Measurements from ENCODE around the gene CCNL2. TPM values are rescaled to one million over a fixed set of nuclear protein-coding genes. Genes with fewer than 3 reads are reported as not detected.
A peak's percentile ranks its signal among the peaks of the same experiment; 100 is the strongest.
"Not testable (repeated sequence)": the region's sequence is repeated elsewhere in the genome, so short reads cannot be mapped to it uniquely, and the experiment has no call there.

Gene CCNL2
- total and polyA plus RNA-seq, 8 donors = 33.4 to 739 (median 277) TPM

DNA sequence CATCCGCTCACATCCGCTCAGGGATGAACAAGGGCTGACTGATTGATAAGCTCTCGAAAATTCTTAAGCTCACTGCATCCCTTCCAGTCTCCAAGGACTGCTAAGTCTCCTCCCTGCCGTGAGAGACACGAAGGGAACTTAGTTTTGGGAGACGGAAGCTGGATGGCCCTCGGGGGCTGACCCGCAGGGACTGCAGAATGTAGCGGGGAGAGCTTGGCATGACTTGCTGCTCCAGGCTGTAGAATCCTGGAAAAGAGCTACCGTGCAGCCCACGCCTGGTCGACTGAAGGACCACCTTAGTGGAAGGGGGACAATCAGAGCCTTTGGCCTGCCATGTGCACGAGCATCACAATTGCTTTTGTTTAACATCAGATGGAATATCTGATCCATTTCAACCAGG lies 16.6 kb upstream of the CCNL2 start:
- 81 to 85% (median 83%) methylated on average over 13 of the region's 13 CpGs for WGBS, 5 donors

DNA sequence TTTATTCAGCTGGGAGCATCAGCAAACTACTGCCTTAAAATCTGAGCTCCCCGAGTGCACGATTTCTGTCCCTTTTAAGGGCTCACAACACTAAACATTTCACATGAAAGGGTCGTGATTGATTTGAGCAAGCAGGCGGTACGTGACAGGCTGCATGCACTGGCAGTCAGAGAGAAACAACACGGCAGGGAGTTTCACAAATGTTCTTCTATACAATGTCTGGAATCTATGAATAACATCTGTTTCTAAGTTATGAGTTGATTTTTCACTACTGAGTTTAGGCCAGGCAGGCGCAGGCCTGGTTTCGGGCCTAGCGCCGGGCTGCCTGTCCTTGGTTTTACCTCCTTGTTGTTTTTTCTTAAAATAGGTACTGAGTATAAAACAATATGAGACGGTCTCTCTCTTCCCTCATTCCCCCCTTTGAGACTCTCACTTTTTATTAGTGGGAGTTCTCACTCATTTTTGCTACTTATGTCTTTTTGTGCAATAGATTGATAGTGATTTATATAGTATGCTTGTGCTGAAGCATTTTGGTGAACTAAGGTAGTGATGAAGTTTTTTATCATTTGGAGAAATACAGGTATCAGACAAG lies 13.3 kb upstream of the CCNL2 start:
- peaks cover 13 to 23% (median 19%) of the 10 kb centered on the region in 4 donors for H3K4me1 ChIP-seq
- H3K4me3 ChIP-seq; H3K27ac ChIP-seq; H3K27me3 ChIP-seq; intact Hi-C loops (cut with DNase I; ENCODE audit: low total_unique reads); H3K36me3 ChIP-seq; H3K9me3 ChIP-seq; DNase-seq: not testable (repeated sequence)
- 91 to 96% (median 94%) methylated on average over 11 of the region's 11 CpGs for WGBS, 5 donors

More for the DNA sequence above, 16.6 kb upstream of the CCNL2 start:
- H3K4me1 ChIP-seq = peaks cover 14 to 28% (median 23%) of the 10 kb centered on the region in 4 donors
- peaks cover 0 to 5% (median 0%) of the 10 kb centered on the region in 3 donors for H3K27me3 ChIP-seq
- peaks cover 0 to 6% (median 3%) of the 10 kb centered on the region in 4 donors for H3K9me3 ChIP-seq
- DNase-seq = no peak
- TF ChIP-seq POLR2AphosphoS5 (IDR thresholded peaks at IDR 0.05) (no peak), POLR2A (IDR thresholded peaks at IDR 0.05) (no peak), EP300 (IDR thresholded peaks at IDR 0.05) (no peak)
- TF ChIP-seq, protein P1, sequence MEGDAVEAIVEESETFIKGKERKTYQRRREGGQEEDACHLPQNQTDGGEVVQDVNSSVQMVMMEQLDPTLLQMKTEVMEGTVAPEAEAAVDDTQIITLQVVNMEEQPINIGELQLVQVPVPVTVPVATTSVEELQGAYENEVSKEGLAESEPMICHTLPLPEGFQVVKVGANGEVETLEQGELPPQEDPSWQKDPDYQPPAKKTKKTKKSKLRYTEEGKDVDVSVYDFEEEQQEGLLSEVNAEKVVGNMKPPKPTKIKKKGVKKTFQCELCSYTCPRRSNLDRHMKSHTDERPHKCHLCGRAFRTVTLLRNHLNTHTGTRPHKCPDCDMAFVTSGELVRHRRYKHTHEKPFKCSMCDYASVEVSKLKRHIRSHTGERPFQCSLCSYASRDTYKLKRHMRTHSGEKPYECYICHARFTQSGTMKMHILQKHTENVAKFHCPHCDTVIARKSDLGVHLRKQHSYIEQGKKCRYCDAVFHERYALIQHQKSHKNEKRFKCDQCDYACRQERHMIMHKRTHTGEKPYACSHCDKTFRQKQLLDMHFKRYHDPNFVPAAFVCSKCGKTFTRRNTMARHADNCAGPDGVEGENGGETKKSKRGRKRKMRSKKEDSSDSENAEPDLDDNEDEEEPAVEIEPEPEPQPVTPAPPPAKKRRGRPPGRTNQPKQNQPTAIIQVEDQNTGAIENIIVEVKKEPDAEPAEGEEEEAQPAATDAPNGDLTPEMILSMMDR (IDR thresholded peaks at IDR 0.05) = no peak
- H3K27ac ChIP-seq = no peak overlapping the region
- no peak overlapping the region for H3K4me3 ChIP-seq
- no peaks in the 10 kb centered on the region for H3K36me3 ChIP-seq
- intact Hi-C loops (cut with DNase I; ENCODE audit: low total_unique reads) = no loop called here

DNA sequence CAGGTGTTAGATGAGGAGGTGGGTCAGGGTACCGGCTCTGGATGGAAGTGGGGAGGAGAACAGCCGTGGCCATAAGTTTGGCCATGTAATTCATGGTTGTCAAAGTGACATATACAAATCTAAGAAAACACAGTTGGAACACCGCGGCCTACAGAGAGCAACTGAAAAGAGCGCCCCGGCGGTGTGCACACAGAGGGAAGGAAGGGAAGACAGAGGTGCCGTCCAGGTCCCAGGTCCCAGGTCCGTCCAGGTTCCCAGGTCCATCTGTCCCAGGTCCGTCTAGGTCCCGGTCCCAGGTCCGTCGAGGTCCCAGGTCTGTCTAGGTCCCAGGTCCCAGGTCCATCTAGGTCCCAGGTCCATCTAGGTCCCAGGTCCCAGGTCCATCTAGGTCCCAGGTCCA lies 12.5 kb upstream of the CCNL2 start:
- H3K4me1 ChIP-seq = peaks cover 13 to 24% (median 20%) of the 10 kb centered on the region in 4 donors
- intact Hi-C loops (cut with DNase I; ENCODE audit: low total_unique reads) = no loop called here
- peaks cover 0 to 6% (median 3%) of the 10 kb centered on the region in 4 donors for H3K9me3 ChIP-seq
- H3K27ac ChIP-seq = no peak overlapping the region
- 89 to 96% (median 95%) methylated on average over 13 of the region's 13 CpGs for WGBS, 5 donors
- no peak overlapping the region for H3K4me3 ChIP-seq
- no peaks in the 10 kb centered on the region for H3K36me3 ChIP-seq
- TF ChIP-seq POLR2A (IDR thresholded peaks at IDR 0.05) (no peak), POLR2AphosphoS5 (IDR thresholded peaks at IDR 0.05) (no peak), EP300 (IDR thresholded peaks at IDR 0.05) (no peak)
- TF ChIP-seq, protein P1 (IDR thresholded peaks at IDR 0.05) = no peak
- DNase-seq = no peak
- H3K27me3 ChIP-seq = no peaks in the 10 kb centered on the region

DNA sequence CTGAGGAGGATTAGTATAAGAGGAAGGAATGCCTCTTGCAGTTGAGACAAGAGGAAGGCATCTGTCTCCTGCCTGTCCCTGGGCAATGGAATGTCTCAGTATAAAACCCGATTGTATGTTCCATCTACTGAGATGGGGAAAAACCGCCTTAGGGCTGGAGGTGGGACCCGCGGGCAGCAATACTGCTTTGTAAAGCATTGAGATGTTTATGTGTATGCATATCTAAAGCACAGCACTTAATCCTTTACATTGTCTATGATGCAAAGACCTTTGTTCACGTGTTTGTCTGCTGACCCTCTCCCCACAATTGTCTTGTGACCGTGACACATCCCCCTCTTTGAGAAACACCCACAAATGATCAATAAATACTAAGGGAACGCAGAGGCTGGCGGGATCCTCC lies 11.1 kb upstream of the CCNL2 start:
- DNase-seq; H3K9me3 ChIP-seq; intact Hi-C loops (cut with DNase I; ENCODE audit: low total_unique reads); H3K27ac ChIP-seq; H3K4me3 ChIP-seq; H3K27me3 ChIP-seq: not testable (repeated sequence)
- WGBS, 5 donors = 65 to 82% (median 73%) methylated on average over 8 of the region's 8 CpGs
- peaks cover 4 to 11% (median 5%) of the 10 kb centered on the region in 4 donors for H3K36me3 ChIP-seq
- peaks cover 25 to 38% (median 34%) of the 10 kb centered on the region in 4 donors for H3K4me1 ChIP-seq

DNA sequence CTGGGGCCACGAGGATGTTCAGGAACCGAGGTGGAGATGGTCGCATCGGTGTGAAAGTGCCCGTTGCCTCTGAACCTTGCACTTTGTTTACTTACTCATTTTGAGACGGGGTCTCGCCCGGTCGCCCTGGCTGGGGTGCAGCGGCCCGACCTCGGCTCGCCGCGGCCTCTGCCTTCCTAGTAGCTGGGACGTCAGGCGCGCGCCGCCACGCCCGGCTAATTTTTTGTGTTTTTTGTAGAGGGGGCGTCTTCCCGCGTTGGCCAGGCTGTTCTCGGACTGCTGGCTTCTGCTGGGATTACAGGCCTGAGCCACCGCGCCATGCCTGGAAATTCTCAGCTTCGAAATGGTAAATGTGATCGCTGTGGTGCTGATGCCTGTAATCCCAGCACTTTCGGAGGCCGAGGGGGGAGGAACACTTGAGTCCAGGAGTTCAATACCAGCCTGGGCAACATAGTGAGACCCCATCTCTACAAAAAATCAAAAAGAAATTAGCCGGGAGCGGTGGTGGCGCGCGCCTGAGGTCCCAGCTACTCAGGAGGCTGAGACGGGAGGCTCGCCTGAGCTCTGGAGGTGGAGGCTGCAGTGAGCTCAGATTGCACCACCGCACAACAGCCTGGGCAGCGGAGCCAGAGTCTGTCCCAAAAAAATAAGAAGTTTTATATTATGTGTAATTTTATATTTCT lies 8.6 kb upstream of the CCNL2 start:
- intact Hi-C loops (cut with DNase I; ENCODE audit: low total_unique reads) = no loop called here
- peaks cover 25 to 59% (median 42%) of the 10 kb centered on the region in 4 donors for H3K4me1 ChIP-seq
- 8 to 13% (median 10%) methylated on average over 32 to 41 of the region's 41 CpGs for WGBS, 5 donors
- DNase-seq = peak in 1 of 2 donors; percentile 69
- TF ChIP-seq, protein P1 (IDR thresholded peaks at IDR 0.05) = no peak
- peaks cover 0 to 6% (median 3%) of the 10 kb centered on the region in 4 donors for H3K9me3 ChIP-seq
- peak overlapping the region; percentile 89 to 100 (median 94) for H3K4me3 ChIP-seq
- peak overlapping the region; percentile 85 to 93 (median 88) for H3K27ac ChIP-seq
- no peaks in the 10 kb centered on the region for H3K27me3 ChIP-seq
- peaks cover 23 to 36% (median 29%) of the 10 kb centered on the region in 4 donors for H3K36me3 ChIP-seq
